ENCODE measurements around the gene VIT. TPM values are rescaled to one million over a fixed set of nuclear protein-coding genes. Genes with fewer than 3 reads are reported as not detected.

The VIT gene
- total and polyA plus RNA-seq, 7 donors = 1.2 to 8.5 (median 4.5) TPM

DNA sequence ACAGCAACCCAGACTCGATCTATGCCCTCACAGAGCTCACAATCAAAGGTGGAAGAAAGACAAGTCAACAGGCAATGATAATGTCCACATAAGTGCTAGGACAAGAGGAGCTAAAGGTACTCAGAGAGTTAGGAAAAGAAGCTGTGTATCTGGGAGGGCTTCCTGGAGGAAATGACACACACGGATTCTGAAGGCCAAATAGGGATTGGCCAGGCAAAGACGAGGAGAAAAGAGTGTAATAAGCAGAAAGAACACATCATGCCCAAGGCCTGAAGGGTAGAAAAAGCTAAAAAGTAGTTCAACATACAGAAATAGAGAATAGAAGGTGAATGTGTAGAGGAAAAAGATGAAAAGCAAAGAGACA lies 36.1 kb downstream of the VIT start:
- Histone ChIP-seq H3K4me1 (no peaks in the 10 kb centered on the region), H3K9me3 (no peaks in the 10 kb centered on the region), H3K27me3 (ENCODE audit: insufficient read depth in 3 of 3, low read length in 2 of 3) (no peaks in the 10 kb centered on the region), H3K4me3 (no peak overlapping the region), H3K27ac (no peak overlapping the region), H3K36me3 (ENCODE audit: insufficient read depth in 1 of 2, low read depth in 1 of 2) (no peaks in the 10 kb centered on the region)
- no peak for TF ChIP-seq CTCF (IDR thresholded peaks at IDR 0.05)
- WGBS, 3 donors = 72 to 81% (median 79%) methylated on average over 3 of the region's 3 CpGs
- DNase-seq = no peak
- ATAC-seq = no peak
- intact Hi-C loops (cut with DNase I) = no loop called here

- H3K27ac ChIP-seq = no peak overlapping the region
- 68 to 73% (median 70%) methylated on average over 3 of the region's 3 CpGs for WGBS, 3 donors
- TF ChIP-seq CTCF (IDR thresholded peaks at IDR 0.05) = no peak
- ATAC-seq (no peak), DNase-seq (no peak)
- intact Hi-C loops (cut with DNase I) = no loop called here
- H3K4me3 ChIP-seq = no peak overlapping the region
- no peaks in the 10 kb centered on the region for H3K36me3 ChIP-seq (ENCODE audit: insufficient read depth in 1 of 2, low read depth in 1 of 2)
- H3K9me3 ChIP-seq = no peaks in the 10 kb centered on the region
- no peaks in the 10 kb centered on the region for H3K27me3 ChIP-seq (ENCODE audit: insufficient read depth in 3 of 3, low read length in 2 of 3)
- H3K4me1 ChIP-seq = no peaks in the 10 kb centered on the region
These were observed 36.7 kb downstream of the VIT start for GRCh38 chr2:36733215-36733614.

DNA sequence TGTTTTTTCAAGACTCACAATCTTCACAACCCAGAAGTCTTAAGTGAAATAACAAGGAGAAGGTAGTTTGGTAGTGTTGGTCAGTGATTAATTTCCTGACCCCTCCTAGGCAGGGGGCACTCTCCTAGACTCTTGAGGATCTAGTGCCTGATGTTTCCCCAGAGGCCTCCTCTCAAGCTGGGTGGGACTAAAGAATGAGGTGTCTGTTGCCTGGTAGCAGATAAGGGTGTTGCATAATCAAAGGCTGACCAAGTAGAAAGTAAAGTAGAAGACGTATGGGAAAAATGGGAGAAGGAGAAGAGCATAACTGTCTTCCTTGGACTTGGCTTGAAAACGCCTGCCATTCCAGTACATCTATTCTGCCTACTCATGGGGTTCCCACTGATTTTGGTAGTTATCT lies 37.8 kb downstream of the VIT start:
- no peaks in the 10 kb centered on the region for H3K4me1 ChIP-seq
- intact Hi-C loops (cut with DNase I) = no loop called here
- H3K36me3 ChIP-seq (ENCODE audit: insufficient read depth in 1 of 2, low read depth in 1 of 2) = no peaks in the 10 kb centered on the region
- no peak for TF ChIP-seq CTCF (IDR thresholded peaks at IDR 0.05)
- H3K9me3 ChIP-seq = no peaks in the 10 kb centered on the region
- H3K27me3 ChIP-seq (ENCODE audit: insufficient read depth in 3 of 3, low read length in 2 of 3) = no peaks in the 10 kb centered on the region
- no peak for DNase-seq
- ATAC-seq = no peak
- H3K27ac ChIP-seq = no peak overlapping the region
- WGBS, 3 donors = 88 to 97% (median 91%) methylated on average over 2 of the region's 2 CpGs
- no peak overlapping the region for H3K4me3 ChIP-seq

- Histone ChIP-seq H3K9me3 (no peaks in the 10 kb centered on the region), H3K4me1 (no peaks in the 10 kb centered on the region), H3K27ac (no peak overlapping the region), H3K4me3 (no peak overlapping the region), H3K36me3 (ENCODE audit: insufficient read depth in 1 of 2, low read depth in 1 of 2) (no peaks in the 10 kb centered on the region), H3K27me3 (ENCODE audit: insufficient read depth in 3 of 3, low read length in 2 of 3) (no peaks in the 10 kb centered on the region)
- intact Hi-C loops (cut with DNase I) = no loop called here
- WGBS, 3 donors = 67 to 71% (median 68%) methylated on average over 4 of the region's 4 CpGs
- ATAC-seq (no peak), DNase-seq (no peak)
- TF ChIP-seq CTCF (IDR thresholded peaks at IDR 0.05) = no peak
These were observed 40.7 kb downstream of the VIT start for GRCh38 chr2:36737131-36737750.

GRCh38 chr2:36740061-36740460 lies 43.6 kb downstream of the VIT start:
- intact Hi-C loops (cut with DNase I) = no loop called here
- Histone ChIP-seq H3K36me3 (ENCODE audit: insufficient read depth in 1 of 2, low read depth in 1 of 2) (no peaks in the 10 kb centered on the region), H3K9me3 (no peaks in the 10 kb centered on the region), H3K4me1 (no peaks in the 10 kb centered on the region), H3K27ac (no peak overlapping the region), H3K27me3 (ENCODE audit: insufficient read depth in 3 of 3, low read length in 2 of 3) (no peaks in the 10 kb centered on the region), H3K4me3 (no peak overlapping the region)
- 50 to 73% (median 56%) methylated on average over 5 of the region's 5 CpGs for WGBS, 3 donors
- DNase-seq = no peak
- no peak for TF ChIP-seq CTCF (IDR thresholded peaks at IDR 0.05)
- ATAC-seq = no peak
